ENCODE measurements around the gene NAIF1. TPM values are rescaled to one million over a fixed set of nuclear protein-coding genes. Genes with fewer than 3 reads are reported as not detected.

NAIF1 gene
- total RNA-seq, 1 experiment from 2014 or later, result 11.0 TPM

DNA sequence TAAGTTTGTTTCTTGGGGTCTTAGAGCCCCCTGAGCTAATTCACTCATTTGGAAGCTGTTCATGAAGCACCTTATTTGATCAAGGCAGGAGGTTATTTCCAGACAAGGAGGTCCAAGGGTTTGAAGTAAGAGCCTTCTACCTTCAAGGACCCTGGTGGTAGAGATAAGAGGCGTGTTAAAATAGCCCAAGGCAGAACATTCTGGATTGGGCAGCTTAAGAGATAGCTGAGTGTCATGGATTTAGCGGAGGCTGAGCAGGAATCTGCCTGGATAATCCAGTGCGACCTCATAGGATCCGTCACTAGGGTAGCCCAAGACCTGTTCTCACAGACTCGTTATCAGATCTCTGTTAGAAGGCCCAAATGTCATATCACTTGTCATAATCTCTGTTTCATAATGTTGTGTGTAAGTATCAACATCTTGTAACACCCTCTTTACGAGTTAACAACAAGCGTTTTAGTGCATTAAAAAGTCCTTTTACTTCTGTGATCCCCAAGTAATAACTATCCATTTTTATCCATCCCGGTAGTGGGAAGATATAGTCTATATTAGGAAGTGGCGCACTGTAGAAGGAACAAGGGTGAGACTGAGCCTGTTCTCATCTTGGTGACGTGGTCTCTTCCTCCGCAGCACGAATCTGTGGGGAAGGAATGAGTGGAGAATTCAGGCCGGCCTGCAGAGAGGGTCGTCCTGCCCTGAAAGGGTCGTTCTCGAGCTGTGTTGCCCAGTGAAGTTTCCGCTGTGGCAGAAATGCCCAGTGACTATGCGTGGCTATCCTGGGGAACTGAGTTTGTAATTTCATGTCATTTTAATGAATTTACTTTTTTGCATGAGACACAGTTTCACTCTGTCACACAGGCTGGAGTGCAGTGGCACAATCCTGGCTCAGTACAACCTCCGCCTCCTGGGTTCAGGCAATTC is 29.8 kb upstream of the NAIF1 start (continued):
- TF ChIP-seq REST (IDR thresholded peaks at IDR 0.05; ENCODE audit: low read depth) (no peak), POLR2AphosphoS5 (IDR thresholded peaks at IDR 0.05; ENCODE audit: low read depth, low read length) (no peak)

DNA sequence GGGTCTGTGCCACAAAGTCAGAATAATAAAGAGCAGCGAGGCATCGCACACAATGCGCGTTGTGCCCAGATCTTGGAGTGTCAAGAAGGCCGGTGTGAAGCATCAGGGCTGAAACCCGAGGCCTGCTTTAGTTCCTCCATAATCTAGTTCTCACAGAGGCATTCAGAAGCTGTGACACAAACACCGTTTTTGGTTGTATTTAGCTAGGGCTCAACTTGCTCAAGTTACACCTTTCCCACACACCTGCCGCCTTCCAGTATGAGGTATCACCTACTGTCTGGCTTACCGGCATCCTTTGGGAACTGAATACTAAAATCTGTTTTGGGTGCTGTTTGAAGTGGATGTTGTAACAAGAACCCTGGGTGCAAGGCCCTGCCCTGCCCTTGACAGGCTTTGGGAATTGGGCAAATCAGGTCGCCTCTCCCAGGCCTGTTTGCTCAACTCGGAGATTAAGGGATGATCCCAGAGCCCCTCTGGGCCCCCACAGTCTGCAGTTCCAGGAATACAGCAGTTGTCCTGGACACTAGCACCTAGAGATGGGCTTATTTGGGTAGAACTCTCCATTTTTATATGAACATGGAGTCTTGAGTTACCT is 27.9 kb upstream of the NAIF1 start:
- TF ChIP-seq RAD21 (IDR thresholded peaks at IDR 0.05; ENCODE audit: low read depth) (no peak), ZNF274 (IDR thresholded peaks at IDR 0.05; ENCODE audit: low read depth, low read length) (no peak), YY1 (IDR thresholded peaks at IDR 0.05; ENCODE audit: extremely low read depth, insufficient replicate concordance, low read depth, low read length) (no peak), ZFX (IDR thresholded peaks at IDR 0.05) (no peak), SP1 (IDR thresholded peaks at IDR 0.05; ENCODE audit: low read depth) (no peak), POLR2A (IDR thresholded peaks at IDR 0.05; ENCODE audit: borderline replicate concordance, extremely low read depth, insufficient read depth, insufficient read length) (no peak), EZH2 (IDR thresholded peaks at IDR 0.05) (no peak), POLR2AphosphoS5 (IDR thresholded peaks at IDR 0.05; ENCODE audit: low read depth, low read length) (no peak)
- TF ChIP-seq, protein P1, sequence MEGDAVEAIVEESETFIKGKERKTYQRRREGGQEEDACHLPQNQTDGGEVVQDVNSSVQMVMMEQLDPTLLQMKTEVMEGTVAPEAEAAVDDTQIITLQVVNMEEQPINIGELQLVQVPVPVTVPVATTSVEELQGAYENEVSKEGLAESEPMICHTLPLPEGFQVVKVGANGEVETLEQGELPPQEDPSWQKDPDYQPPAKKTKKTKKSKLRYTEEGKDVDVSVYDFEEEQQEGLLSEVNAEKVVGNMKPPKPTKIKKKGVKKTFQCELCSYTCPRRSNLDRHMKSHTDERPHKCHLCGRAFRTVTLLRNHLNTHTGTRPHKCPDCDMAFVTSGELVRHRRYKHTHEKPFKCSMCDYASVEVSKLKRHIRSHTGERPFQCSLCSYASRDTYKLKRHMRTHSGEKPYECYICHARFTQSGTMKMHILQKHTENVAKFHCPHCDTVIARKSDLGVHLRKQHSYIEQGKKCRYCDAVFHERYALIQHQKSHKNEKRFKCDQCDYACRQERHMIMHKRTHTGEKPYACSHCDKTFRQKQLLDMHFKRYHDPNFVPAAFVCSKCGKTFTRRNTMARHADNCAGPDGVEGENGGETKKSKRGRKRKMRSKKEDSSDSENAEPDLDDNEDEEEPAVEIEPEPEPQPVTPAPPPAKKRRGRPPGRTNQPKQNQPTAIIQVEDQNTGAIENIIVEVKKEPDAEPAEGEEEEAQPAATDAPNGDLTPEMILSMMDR (IDR thresholded peaks at IDR 0.05 in 2 of 3, conservative IDR thresholded peaks at IDR 0.05 in 1 of 3; ENCODE audit: borderline replicate concordance in 1 of 3, insufficient read depth in 1 of 3, low read depth in 2 of 3, low read length in 2 of 3), result no peak
- Histone ChIP-seq H3K4me3 (replicated peaks in 1 of 2; ENCODE audit: low read depth in 1 of 2, low read length in 2 of 2) (no peak overlapping the region), H3K9me2 (ENCODE audit: insufficient read depth) (no peaks in the 10 kb centered on the region), H3K4me2 (ENCODE audit: low read length) (peak overlapping the region; percentile 57), H3K36me3 (ENCODE audit: control insufficient read depth in 1 of 2, insufficient read depth in 2 of 2, low read length in 2 of 2) (no peaks in the 10 kb centered on the region), H3K27me3 (ENCODE audit: insufficient read depth, low read length) (no peaks in the 10 kb centered on the region), H3K79me2 (ENCODE audit: insufficient read depth, low read length) (peaks cover 78% of the 10 kb centered on the region), H3K27ac (ENCODE audit: low read depth, low read length) (peak overlapping the region; percentile 31; the same call in 1 of the 2 replicates), H4K20me1 (ENCODE audit: insufficient read depth) (no peaks in the 10 kb centered on the region; the same call in 1 of the 2 replicates), H3K9ac (ENCODE audit: low read length) (peak overlapping the region; percentile 36), H3K4me1 (ENCODE audit: control insufficient read depth in 1 of 2, insufficient read depth in 2 of 2, low read length in 2 of 2) (peaks cover 32 to 63% of the 10 kb centered on the region in 2 experiments), H2AFZ (ENCODE audit: low read depth, low read length, poor library complexity, severe bottlenecking) (no peak overlapping the region), H3K9me3 (ENCODE audit: control insufficient read depth in 1 of 2, insufficient read depth in 1 of 2, low read depth in 1 of 2, low read length in 2 of 2) (no peaks in the 10 kb centered on the region)
- RAD21 ChIA-PET (ENCODE audit: low non-redundant PET in 1 of 2, low total read pairs in 2 of 2, uncharacterized antibody in 2 of 2, unreplicated experiment in 2 of 2), result no interaction called here
- DNase-seq (ENCODE audit: low read depth, low spot score), result no peak
- intact Hi-C loops (cut with micrococcal nuclease), result no loop called here
- BruUV-seq (replicated peaks), result no TSS peak
- POLR2A ChIA-PET, result interaction anchor here (1.9 kb wide), 1 partner anchor 16 kb away, joined by 5 read pairs; no protein-coding TSS in a partner anchor
- CTCF ChIA-PET, result interaction anchor here (1.0 to 1.9 kb wide), 2 partner anchors 23 to 152 kb away, joined by 3 to 7 read pairs; no protein-coding TSS in a partner anchor
- no peak for ATAC-seq

All from HCT116 (cell line).